ENCODE data around the gene HTT. TPM values are rescaled to one million over a fixed set of nuclear protein-coding genes. Genes with fewer than 3 reads are reported as not detected.
A peak's percentile ranks its signal among the peaks of the same experiment; 100 is the strongest.

Gene HTT
- total RNA-seq, 4 donors from 2014 or later: 49.6 to 155 (median 83.1) TPM

- Histone ChIP-seq H3K4me1 (peaks cover 4 to 7% of the 10 kb centered on the region in 2 donors), H3K4me3 (replicated peaks in 1 of 3) (no peak overlapping the region), H3K27ac (no peak overlapping the region), H3K9me3 (no peaks in the 10 kb centered on the region), H3K27me3 (no peaks in the 10 kb centered on the region), H3K36me3 (no peaks in the 10 kb centered on the region)
- 69 to 80% methylated on average over 18 of the region's 18 CpGs for WGBS, 2 donors
- TF ChIP-seq CTCF (IDR thresholded peaks at IDR 0.05) (no peak), POLR2A (IDR thresholded peaks at IDR 0.05) (no peak)
- intact Hi-C loops (cut with DNase I): no loop called here
- DNase-seq: no peak
These were observed 43.7 kb upstream of the HTT start for GRCh38 chr4:3030566-3031356.

GRCh38 chr4:3031357-3032082 lies 43.0 kb upstream of the HTT start:
- DNase-seq: peak; percentile 97 to 98
- peaks cover 4 to 7% of the 10 kb centered on the region in 2 donors for H3K4me1 ChIP-seq
- H3K4me3 ChIP-seq (replicated peaks in 1 of 3): no peak overlapping the region
- TF ChIP-seq CTCF (IDR thresholded peaks at IDR 0.05): no peak
- H3K27ac ChIP-seq: no peak overlapping the region
- WGBS, 2 donors: 33 to 35% methylated on average over 11 to 12 of the region's 12 CpGs
- H3K36me3 ChIP-seq: no peaks in the 10 kb centered on the region
- H3K9me3 ChIP-seq: no peaks in the 10 kb centered on the region
- no peaks in the 10 kb centered on the region for H3K27me3 ChIP-seq
- intact Hi-C loops (cut with DNase I): no loop called here

GRCh38 chr4:3034231-3034630 lies 40.2 kb upstream of the HTT start:
- intact Hi-C loops (cut with DNase I): no loop called here
- H3K27me3 ChIP-seq: no peaks in the 10 kb centered on the region
- H3K27ac ChIP-seq: no peak overlapping the region
- no peak overlapping the region for H3K4me3 ChIP-seq (replicated peaks in 1 of 3)
- peaks cover 7% of the 10 kb centered on the region in 2 donors for H3K4me1 ChIP-seq
- no peak for DNase-seq
- H3K36me3 ChIP-seq: no peaks in the 10 kb centered on the region
- 93 to 98% methylated on average over 8 of the region's 8 CpGs for WGBS, 2 donors
- H3K9me3 ChIP-seq: no peaks in the 10 kb centered on the region
- TF ChIP-seq POLR2A (IDR thresholded peaks at IDR 0.05): no peak
- TF ChIP-seq CTCF (IDR thresholded peaks at IDR 0.05): no peak

- H3K4me1 ChIP-seq: peaks cover 7% of the 10 kb centered on the region in 2 donors
- intact Hi-C loops (cut with DNase I): loop anchor here (5.0 kb wide), 1 partner anchor 273 kb away; no protein-coding TSS in a partner anchor
These were observed 39.2 kb upstream of the HTT start for GRCh38 chr4:3035249-3035648.

More at GRCh38 chr4:3035249-3035648, 39.2 kb upstream of the HTT start:
- no peak for DNase-seq
- no peak overlapping the region for H3K27ac ChIP-seq
- no peaks in the 10 kb centered on the region for H3K27me3 ChIP-seq
- H3K9me3 ChIP-seq: no peaks in the 10 kb centered on the region
- 92 to 96% methylated on average over 8 of the region's 8 CpGs for WGBS, 2 donors
- TF ChIP-seq CTCF (IDR thresholded peaks at IDR 0.05) (no peak), POLR2A (IDR thresholded peaks at IDR 0.05) (no peak)
- no peaks in the 10 kb centered on the region for H3K36me3 ChIP-seq
- H3K4me3 ChIP-seq (replicated peaks in 1 of 3): no peak overlapping the region
